PC-3 (cell line): ENCODE measurements around the gene TMEM147. TPM values are rescaled to one million over a fixed set of nuclear protein-coding genes. Genes with fewer than 3 reads are reported as not detected.

Experiments used
- ATAC-seq: fragments of 200-7000 bp; cut with Tn5 transposase; 2 replicates; pipeline ENCODE4 v1.9.1; 2020; ENCODE audit warnings: mild to moderate bottlenecking, moderate library complexity
- BruUV-seq: library from RNA; stranded (reverse); fragments of 400-500 nt; replicated peaks from 2 replicates; lab custom pipeline; 2021; lab: Mats Ljungman, UMichigan
- CTCF ChIA-PET: fragments of 300-600 bp; sonication (Branson Sonifier 250); formaldehyde crosslinking; loops from one replicate; lab custom pipeline; 2022; ENCODE audit warnings: antibody characterized with exemption; lab: Charles Lee
- POLR2A ChIA-PET: fragments of 300-600 bp; sonication (Branson Sonifier 250); formaldehyde crosslinking; loops from one replicate; lab custom pipeline; 2022; ENCODE audit warnings: antibody characterized with exemption; ENCODE audit not compliant: unreplicated experiment; lab: Charles Lee
- DNase-seq: peaks from one replicate; pipeline ENCODE4 v3.0.0-alpha.2; 2015
- H2AFZ ChIP-seq: fragments of 300-600 bp; sonication (generic); 2 replicates; pipeline ENCODE4 v1.6.0; 2016; ENCODE audit warnings: antibody characterized with exemption, low read length
- H3F3A ChIP-seq: fragments of 300-600 bp; sonication (generic); one replicate; pipeline ENCODE4 v1.6.0; 2017; ENCODE audit warnings: antibody characterized with exemption, low read length, control low read depth, mild to moderate bottlenecking; ENCODE audit not compliant: unreplicated experiment
- H3K27ac ChIP-seq: fragments of 300-600 bp; sonication (generic); 2 replicates; pipeline ENCODE4 v1.5.1; 2016; ENCODE audit warnings: mild to moderate bottlenecking, low read length
- H3K27me3 ChIP-seq: fragments of 300-600 bp; sonication (generic); 2 replicates; pipeline ENCODE4 v1.6.1; 2016; ENCODE audit warnings: low read length, mixed read lengths
- H3K36me3 ChIP-seq: fragments of 300-600 bp; sonication (generic); 2 replicates; pipeline ENCODE4 v1.6.1; 2016; ENCODE audit warnings: low read depth, mixed run types, low read length, mixed read lengths
- H3K4me1 ChIP-seq: fragments of 300-600 bp; sonication (generic); 2 replicates; pipeline ENCODE4 v1.5.1; 2016; ENCODE audit warnings: low read length; ENCODE audit not compliant: insufficient read depth
- H3K4me2 ChIP-seq: fragments of 300-600 bp; sonication (generic); 2 replicates; pipeline ENCODE4 v1.6.0; 2016; ENCODE audit warnings: low read length
- H3K4me3 ChIP-seq: fragments of 300-600 bp; sonication (generic); 2 replicates; pipeline ENCODE4 v1.5.1; 2016; ENCODE audit warnings: mild to moderate bottlenecking, low read length, mixed read lengths
- H3K79me2 ChIP-seq: fragments of 300-600 bp; sonication (generic); 2 replicates; pipeline ENCODE4 v1.6.1; 2017; ENCODE audit warnings: low read length, mixed read lengths
- H3K9ac ChIP-seq: fragments of 300-600 bp; sonication (generic); 2 replicates; pipeline ENCODE4 v1.6.0; 2016; ENCODE audit warnings: mild to moderate bottlenecking, low read length
- H3K9me2 ChIP-seq: fragments of 300-600 bp; sonication (generic); replicated peaks from 2 replicates; pipeline ENCODE4 v1.6.1; 2016; ENCODE audit warnings: mixed run types, low read length, mixed read lengths
- H3K9me3 ChIP-seq: fragments of 300-600 bp; sonication (generic); 2 replicates; pipeline ENCODE4 v1.6.1; 2016; ENCODE audit warnings: low read length, mixed read lengths
- H4K20me1 ChIP-seq: fragments of 300-600 bp; sonication (generic); 2 replicates; pipeline ENCODE4 v1.6.1; 2016; ENCODE audit warnings: low read length, mixed read lengths
- CTCF ChIP-seq: fragments of 300-600 bp; sonication (generic); conservative IDR thresholded peaks from 2 replicates; pipeline ENCODE4 v1.5.1; 2017; ENCODE audit warnings: antibody characterized with exemption, low read depth, mild to moderate bottlenecking, low read length
- EZH2 ChIP-seq: fragments of 300-600 bp; sonication (generic); IDR thresholded peaks from one replicate; pipeline ENCODE4 v1.6.1; 2017; ENCODE audit warnings: antibody characterized with exemption, mild to moderate bottlenecking, low read length; ENCODE audit not compliant: unreplicated experiment
- EZH2phosphoT487 ChIP-seq: fragments of 300-600 bp; sonication (generic); IDR thresholded peaks from 2 replicates; pipeline ENCODE4 v1.6.1; 2018; ENCODE audit warnings: mild to moderate bottlenecking, antibody characterized with exemption, low read length, borderline replicate concordance
- intact Hi-C: fragments of 100-400 bp; cut with micrococcal nuclease; formaldehyde crosslinking; loops from 2 replicates; pipeline ENCODE4 v1.9.0; 2023
- total RNA-seq: library from RNA; depleted of rRNA; stranded (reverse); fragments of >200 nt; gene quantifications from 2 replicates; pipeline ENCODE4 v1.2.3, GENCODE V29; 2014

Gene TMEM147
- total RNA-seq, 1 experiment from 2014 or later: 206 TPM

GRCh38 chr19:35549879-35550523 lies 4.6 kb downstream of the TMEM147 start:
- no TSS peak for BruUV-seq
- Histone ChIP-seq H3K27me3 (no peaks in the 10 kb centered on the region), H3K4me1 (peaks cover 12% of the 10 kb centered on the region), H3K9me3 (no peaks in the 10 kb centered on the region), H3F3A (no peaks in the 10 kb centered on the region), H3K4me3 (no peak overlapping the region), H3K4me2 (no peak overlapping the region), H3K9me2 (no peaks in the 10 kb centered on the region), H3K9ac (no peak overlapping the region), H3K79me2 (peaks cover 26% of the 10 kb centered on the region), H3K27ac (no peak overlapping the region), H2AFZ (no peak overlapping the region), H4K20me1 (no peaks in the 10 kb centered on the region), H3K36me3 (no peaks in the 10 kb centered on the region)
- no peak for ATAC-seq
- no peak for DNase-seq
- ChIA-PET POLR2A (no interaction called here), CTCF (no interaction called here)
- TF ChIP-seq EZH2phosphoT487 (no peak), CTCF (no peak), EZH2 (no peak)
- intact Hi-C loops: loop anchor here (2.0 to 5.0 kb wide), 2 partner anchors 55 to 167 kb away; partner anchors contain the start of gene KMT2B

- Histone ChIP-seq H3K79me2 (peaks cover 15% of the 10 kb centered on the region), H3K27me3 (no peaks in the 10 kb centered on the region), H2AFZ (no peak overlapping the region), H3K4me3 (no peak overlapping the region), H3K4me2 (no peak overlapping the region), H3K9ac (no peak overlapping the region), H3K4me1 (peaks cover 11% of the 10 kb centered on the region), H4K20me1 (no peaks in the 10 kb centered on the region), H3K9me2 (no peaks in the 10 kb centered on the region), H3K9me3 (no peaks in the 10 kb centered on the region), H3K36me3 (no peaks in the 10 kb centered on the region), H3F3A (no peaks in the 10 kb centered on the region), H3K27ac (no peak overlapping the region)
- ATAC-seq (no peak), DNase-seq (no peak)
- BruUV-seq: no TSS peak
- CTCF ChIA-PET: no interaction called here
- TF ChIP-seq EZH2phosphoT487 (no peak), CTCF (no peak), EZH2 (no peak)
- POLR2A ChIA-PET: no interaction called here
- intact Hi-C loops: no loop called here
These were observed 5.8 kb downstream of the TMEM147 start for GRCh38 chr19:35551091-35551810.
